GM11168 (cell line): ENCODE results near the gene KRT71.

Source experiments
- in situ Hi-C: fragments of 300-500 bp; cut with MboI; formaldehyde crosslinking; loops from one replicate; pipeline ENCODE4 v1.12.0; 2022; ENCODE audit warnings: low sequenced_read_pairs; ENCODE audit not compliant: unreplicated experiment

KRT71 gene

GRCh38 chr12:52552681-52553195, at the start of gene KRT71:
Gene KRT71 (minus strand): TSS chr12:52553145. CDS start chr12:52553077, 68 bp downstream.
- in situ Hi-C loops, result no loop called here

- in situ Hi-C loops, result no loop called here
These were observed 49.6 kb upstream of the KRT71 start for GRCh38 chr12:52602552-52602951.

GRCh38 chr12:52601671-52602070, 48.7 kb upstream of the KRT71 start:
- in situ Hi-C loops, result no loop called here

DNA sequence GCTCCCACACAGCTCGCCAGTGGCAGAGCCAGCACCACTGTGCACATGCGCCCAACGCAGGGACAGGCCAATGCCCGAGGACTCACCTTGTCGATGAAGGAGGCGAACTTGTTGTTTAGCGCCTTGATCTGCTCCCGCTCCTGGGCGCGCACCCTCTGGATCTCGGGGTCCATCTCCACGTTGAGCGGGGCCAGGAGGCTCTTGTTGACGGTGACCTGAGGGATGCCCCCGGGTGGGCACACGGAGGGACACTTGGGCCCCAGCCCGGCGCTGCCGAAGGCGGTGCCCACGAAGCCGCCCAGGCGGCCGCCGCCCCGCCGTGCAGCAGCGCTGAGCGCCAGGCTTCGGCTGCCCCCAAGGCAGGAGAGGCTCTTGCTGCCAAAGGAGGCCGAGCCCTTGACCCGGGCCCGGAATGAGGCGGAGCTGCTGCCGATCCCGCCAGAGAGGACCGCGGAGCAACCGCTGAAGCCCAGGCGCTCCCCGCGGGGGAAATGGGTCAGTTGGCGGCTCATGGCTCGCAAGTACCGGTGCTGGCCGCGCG, 48.1 kb upstream of the KRT71 start, which contains the start of gene KRT72:
KRT72 (minus strand) TSS at position 523 of the 541 bp plus-strand sequence; CDS start at position 512, 11 bp downstream.
- in situ Hi-C loops, result no loop called here

- in situ Hi-C loops, result no loop called here
These were observed 47.5 kb upstream of the KRT71 start for GRCh38 chr12:52600475-52600874.

GRCh38 chr12:52600071-52600470, 47.1 kb upstream of the KRT71 start:
- in situ Hi-C loops, result no loop called here

DNA sequence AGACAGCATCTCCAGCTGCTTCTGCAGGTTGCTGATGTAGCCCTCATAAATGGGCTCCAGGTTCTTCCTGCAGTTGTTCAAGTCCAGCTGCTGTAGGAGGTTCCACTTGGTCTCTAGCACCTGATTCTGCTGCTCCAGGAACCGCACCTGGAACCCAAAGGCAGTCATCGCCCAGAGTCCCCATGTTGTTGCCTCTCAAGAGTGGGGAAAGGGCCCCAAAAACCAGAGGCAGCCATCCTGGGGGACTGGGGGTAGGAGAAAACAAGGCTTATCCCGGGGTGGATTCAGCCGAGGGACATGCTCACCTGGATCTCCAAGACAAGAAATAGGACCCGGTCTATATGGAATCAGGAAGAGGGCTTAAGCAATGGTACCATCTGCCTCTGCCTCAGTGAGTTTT, 46.0 kb upstream of the KRT71 start:
- in situ Hi-C loops, result loop anchor here (25.0 kb wide), 1 partner anchor 388 kb away; no protein-coding TSS in a partner anchor

DNA sequence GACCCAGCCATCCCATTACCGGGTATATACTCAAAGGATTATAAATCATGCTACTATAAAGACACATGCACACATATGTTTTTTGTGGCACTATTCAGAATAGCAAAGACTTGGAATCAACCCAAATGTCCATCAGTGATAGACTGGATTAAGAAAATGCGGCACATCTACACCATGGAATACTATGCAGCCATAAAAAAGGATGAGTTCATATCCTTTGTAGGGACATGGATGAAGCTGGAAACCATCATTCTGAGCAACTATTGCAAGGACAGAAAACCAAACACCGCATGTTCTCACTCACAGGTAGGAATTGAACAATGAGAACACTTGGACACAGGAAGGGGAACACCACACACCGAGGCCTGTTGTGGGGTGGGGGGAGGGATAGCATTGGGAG, 41.3 kb upstream of the KRT71 start:
- in situ Hi-C loops, result loop anchor here (25.0 kb wide), 1 partner anchor 393 kb away; no protein-coding TSS in a partner anchor

DNA sequence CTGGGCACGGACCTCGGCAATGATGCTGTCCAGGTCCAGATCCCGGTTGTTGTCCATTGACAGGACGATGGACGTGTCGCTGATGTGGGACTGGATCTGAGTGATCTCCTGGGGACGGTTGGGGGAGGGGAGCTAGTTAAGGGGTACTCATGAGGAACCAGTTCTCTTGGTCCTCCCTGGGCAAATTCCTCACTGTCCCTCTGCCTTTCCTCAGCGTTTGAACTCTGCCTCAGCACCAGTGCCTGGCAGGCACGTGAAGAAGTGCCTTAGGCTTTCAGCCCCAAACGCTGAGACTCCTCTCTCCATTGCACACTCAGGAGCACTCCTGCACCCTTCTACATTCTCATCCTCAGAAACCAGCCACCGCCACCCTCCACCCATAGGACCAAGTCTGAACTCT, 38.6 kb upstream of the KRT71 start:
- in situ Hi-C loops, result loop anchor here (25.0 kb wide), 1 partner anchor 396 kb away; no protein-coding TSS in a partner anchor

DNA sequence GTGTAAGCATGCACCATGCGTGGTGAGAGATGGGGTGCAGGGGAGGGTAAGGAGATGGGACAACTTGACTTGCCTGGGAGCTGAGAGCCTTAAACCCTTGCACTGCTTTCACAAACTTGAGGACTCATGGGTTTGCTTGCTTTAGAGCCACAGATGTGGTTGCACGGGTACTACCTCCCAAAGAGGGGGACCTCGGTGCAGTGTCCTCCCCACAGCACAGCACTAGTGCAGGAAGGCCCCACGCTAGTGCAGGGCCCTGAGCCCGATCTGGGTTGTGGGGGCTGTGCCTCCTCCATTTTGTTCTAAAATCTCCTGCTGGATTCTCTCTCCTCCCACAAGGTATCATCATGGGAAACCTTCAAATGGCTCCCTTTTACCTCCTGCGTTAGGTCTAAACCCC, 37.1 kb upstream of the KRT71 start:
- in situ Hi-C loops, result loop anchor here (25.0 kb wide), 1 partner anchor 397 kb away; no protein-coding TSS in a partner anchor

- in situ Hi-C loops, result loop anchor here (10.0 to 25.0 kb wide), 2 partner anchors 297 to 400 kb away; no protein-coding TSS in a partner anchor
These were observed 34.6 kb upstream of the KRT71 start for GRCh38 chr12:52587563-52587962.

DNA sequence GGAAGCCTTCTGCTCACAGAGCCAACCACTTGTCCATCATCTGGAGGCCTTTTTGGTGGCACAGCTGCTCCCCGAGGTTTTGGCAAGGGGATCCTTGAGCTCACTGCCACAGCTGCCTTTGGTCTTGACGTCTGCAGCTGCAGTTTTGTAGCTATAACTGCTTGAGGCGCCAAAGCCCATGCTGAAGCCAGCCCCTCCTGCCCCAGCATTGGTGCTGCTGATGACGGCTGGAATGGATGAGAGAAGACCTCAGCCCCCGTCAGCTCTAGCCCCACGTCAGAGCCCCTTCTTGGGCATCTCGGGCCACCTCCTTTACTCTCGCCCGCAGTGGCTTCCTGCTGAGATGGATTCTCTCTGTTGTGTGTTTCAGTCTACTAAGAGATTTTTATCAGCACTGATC, 33.0 kb upstream of the KRT71 start:
- in situ Hi-C loops, result loop anchor here (10.0 to 25.0 kb wide), 2 partner anchors 299 to 401 kb away; no protein-coding TSS in a partner anchor

DNA sequence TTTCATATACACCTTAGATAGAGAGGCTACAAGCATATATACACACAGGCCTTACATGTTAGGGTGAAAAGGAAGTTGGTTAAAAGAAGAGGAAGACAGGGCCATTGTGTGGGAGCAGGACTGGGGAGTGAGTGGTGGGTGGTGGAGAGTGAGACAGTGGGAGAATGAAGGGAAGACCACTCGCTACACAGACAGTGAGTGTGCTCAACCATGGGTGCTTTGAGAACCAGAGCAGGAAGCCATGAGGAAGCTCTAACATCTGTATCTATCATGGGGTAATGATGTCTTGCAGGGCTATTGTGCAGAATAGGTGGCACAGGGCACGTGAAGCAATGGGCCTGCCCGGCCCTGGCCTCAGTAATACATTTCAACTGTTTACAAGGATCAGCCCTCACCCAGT, 32.1 kb upstream of the KRT71 start:
- in situ Hi-C loops, result loop anchor here (10.0 to 25.0 kb wide), 2 partner anchors 300 to 402 kb away; no protein-coding TSS in a partner anchor

- in situ Hi-C loops, result loop anchor here (10.0 to 25.0 kb wide), 2 partner anchors 301 to 403 kb away; no protein-coding TSS in a partner anchor
These were observed 31.3 kb upstream of the KRT71 start for GRCh38 chr12:52584156-52584682.

DNA sequence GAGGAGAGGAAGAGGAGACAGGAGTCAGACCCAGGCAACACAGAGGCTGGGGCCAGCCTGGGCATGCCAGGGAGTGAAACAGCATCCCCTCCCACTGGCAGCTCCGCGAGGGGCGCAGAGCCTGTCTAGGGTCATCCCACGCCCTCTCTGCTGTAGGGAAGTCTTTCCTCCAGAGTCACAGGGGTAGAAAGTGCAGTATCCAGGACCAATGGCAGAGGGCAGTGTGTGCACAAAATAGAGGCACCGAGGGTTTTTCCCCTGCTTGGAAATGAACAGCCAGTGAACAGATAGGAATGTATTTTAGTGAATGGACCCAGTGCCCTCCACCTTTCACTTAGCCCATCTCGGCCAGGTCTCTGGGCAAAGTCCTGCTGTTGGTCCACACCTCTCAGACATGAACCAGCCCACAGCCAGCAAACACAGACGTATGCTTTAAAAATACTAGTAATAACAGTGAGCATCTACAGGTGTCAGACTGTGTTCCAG, 30.1 kb upstream of the KRT71 start:
- in situ Hi-C loops, result loop anchor here (10.0 to 25.0 kb wide), 2 partner anchors 302 to 404 kb away; no protein-coding TSS in a partner anchor

DNA sequence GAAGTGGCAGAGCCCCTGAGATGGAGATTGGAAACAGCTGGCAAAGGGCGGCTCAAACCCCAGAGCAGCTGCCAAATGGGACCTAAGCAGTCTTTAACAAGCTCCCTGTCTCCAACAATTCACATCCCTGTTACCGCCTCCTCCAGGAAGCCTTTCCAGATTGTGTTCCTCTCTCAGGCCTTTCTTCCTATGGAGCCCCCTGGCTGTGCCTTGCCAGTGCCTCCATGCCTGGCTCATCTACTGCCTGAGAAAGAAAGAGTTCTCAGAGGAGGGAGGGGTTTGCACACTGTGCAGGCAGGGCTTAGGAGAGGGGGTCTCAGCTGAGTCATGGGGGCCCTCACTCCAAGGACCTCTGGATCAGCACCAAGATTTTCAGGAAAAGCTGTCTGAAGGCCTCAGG, 29.5 kb upstream of the KRT71 start:
- in situ Hi-C loops, result loop anchor here (10.0 to 25.0 kb wide), 2 partner anchors 302 to 405 kb away; no protein-coding TSS in a partner anchor

DNA sequence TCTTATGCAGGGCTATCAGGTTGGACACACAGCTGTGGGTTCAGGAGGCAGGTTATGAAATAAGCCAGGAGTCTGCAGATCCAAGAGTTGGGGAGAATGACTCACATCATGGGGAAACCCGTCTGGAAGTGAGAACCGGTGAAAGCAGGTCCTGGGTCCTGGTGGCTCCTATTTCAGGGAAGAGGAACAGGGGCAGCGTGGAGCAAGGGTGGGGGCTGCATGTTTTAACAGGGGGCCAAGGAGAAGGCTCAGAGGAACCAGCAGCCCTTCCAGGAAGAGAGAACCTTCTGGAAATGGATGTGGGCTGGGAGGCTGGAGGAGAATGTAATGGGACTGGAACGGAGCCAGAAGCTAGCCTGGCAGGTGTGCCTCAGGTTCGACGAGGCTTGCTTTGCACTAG, 28.5 kb upstream of the KRT71 start:
- in situ Hi-C loops, result loop anchor here (10.0 to 25.0 kb wide), 2 partner anchors 303 to 406 kb away; no protein-coding TSS in a partner anchor

GRCh38 chr12:52581066-52581465, 28.1 kb upstream of the KRT71 start:
- in situ Hi-C loops, result loop anchor here (10.0 to 25.0 kb wide), 2 partner anchors 304 to 406 kb away; no protein-coding TSS in a partner anchor

- in situ Hi-C loops, result loop anchor here (10.0 to 25.0 kb wide), 2 partner anchors 304 to 407 kb away; no protein-coding TSS in a partner anchor
These were observed 27.6 kb upstream of the KRT71 start for GRCh38 chr12:52580496-52580895.
